GM19035 (cell line): ENCODE data around the gene MAP3K3.

Experiments used
- ATAC-seq: cut with Tn5 transposase; IDR thresholded peaks from one replicate; pipeline ENCODE4 v1.9.1; 2021; ENCODE audit not compliant: unreplicated experiment

MAP3K3 gene

GRCh38 chr17:63621684-63622573, at the start of gene MAP3K3:
TSS of gene MAP3K3 (plus strand) at chr17:63622417. CDS start at chr17:63622760, 343 bp downstream.
- peak; percentile 90 for ATAC-seq

- ATAC-seq, result no peak
Measured at GRCh38 chr17:63573634-63574033, 48.6 kb upstream of the MAP3K3 start.

- no peak for ATAC-seq
Measured at GRCh38 chr17:63578027-63578768, 44.0 kb upstream of the MAP3K3 start.

- ATAC-seq, result no peak
Measured at GRCh38 chr17:63578769-63579111, 43.5 kb upstream of the MAP3K3 start.

- ATAC-seq, result no peak
Measured at GRCh38 chr17:63579633-63580032, 42.6 kb upstream of the MAP3K3 start.

- no peak for ATAC-seq
Measured at GRCh38 chr17:63587770-63588169, 34.4 kb upstream of the MAP3K3 start.

GRCh38 chr17:63588797-63589196, 33.4 kb upstream of the MAP3K3 start:
- ATAC-seq, result no peak

- no peak for ATAC-seq
Measured at GRCh38 chr17:63589646-63590045, 32.6 kb upstream of the MAP3K3 start.

- ATAC-seq, result no peak
Measured at GRCh38 chr17:63592797-63593196, 29.4 kb upstream of the MAP3K3 start.

- ATAC-seq, result no peak
Measured at GRCh38 chr17:63595132-63595531, 27.1 kb upstream of the MAP3K3 start.

GRCh38 chr17:63596856-63597586, 25.2 kb upstream of the MAP3K3 start:
- no peak for ATAC-seq

GRCh38 chr17:63598281-63598680, 23.9 kb upstream of the MAP3K3 start:
- ATAC-seq, result no peak

GRCh38 chr17:63600569-63601438, 21.4 kb upstream of the MAP3K3 start, which contains the start of gene TACO1:
TSS of gene TACO1 (plus strand) at chr17:63600895. CDS start at chr17:63601084, 189 bp downstream.
- peak; percentile 91 for ATAC-seq

GRCh38 chr17:63601439-63602371, 20.5 kb upstream of the MAP3K3 start:
- peak; percentile 10 for ATAC-seq

- no peak for ATAC-seq
Measured at GRCh38 chr17:63609816-63610573, 12.2 kb upstream of the MAP3K3 start.

GRCh38 chr17:63610854-63611253, 11.4 kb upstream of the MAP3K3 start:
- ATAC-seq, result no peak

- ATAC-seq, result no peak
Measured at GRCh38 chr17:63611354-63611753, 10.9 kb upstream of the MAP3K3 start.

GRCh38 chr17:63613663-63614062, 8.6 kb upstream of the MAP3K3 start:
- ATAC-seq, result no peak
